ENCODE measurements around the gene PPP3R1. TPM values are rescaled to one million over a fixed set of nuclear protein-coding genes. Genes with fewer than 3 reads are reported as not detected.

Gene PPP3R1
- total and polyA plus RNA-seq, 4 donors = 2.4 to 42.5 (median 18.3) TPM

DNA sequence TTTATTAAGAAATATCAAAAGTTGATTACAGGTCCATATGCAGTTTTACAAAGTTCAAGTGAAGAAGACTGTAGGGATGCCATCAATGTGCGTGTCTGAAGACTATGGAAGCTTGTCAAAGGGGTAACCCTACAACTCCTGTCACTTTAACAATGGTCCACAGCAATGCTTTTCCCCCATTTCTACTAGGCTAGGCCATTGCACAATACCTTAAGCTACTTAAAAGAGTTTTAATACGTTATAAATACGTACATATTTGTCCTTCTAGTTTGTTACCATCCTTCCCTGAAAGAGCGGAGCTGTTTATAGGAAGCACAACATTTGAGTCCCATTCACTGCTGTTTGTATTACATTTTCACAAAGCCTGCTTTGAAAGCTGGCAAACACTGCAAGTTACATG, 40.7 kb upstream of the PPP3R1 start:
- 89% methylated on average over 4 of the region's 4 CpGs for WGBS
- no peak for DNase-seq (ENCODE audit: low spot score)
- TF ChIP-seq SP1 (IDR thresholded peaks at IDR 0.05) (no peak), HNF4G (IDR thresholded peaks at IDR 0.05) (no peak), EGR1 (IDR thresholded peaks at IDR 0.05; ENCODE audit: low read depth in 2 of 2) (no peak), GABPA (IDR thresholded peaks at IDR 0.05 in 1 of 2, conservative IDR thresholded peaks at IDR 0.05 in 1 of 2) (no peak), RAD21 (IDR thresholded peaks at IDR 0.05) (no peak), HNF4A (conservative IDR thresholded peaks at IDR 0.05) (no peak), ZBTB33 (IDR thresholded peaks at IDR 0.05) (no peak), TAF1 (conservative IDR thresholded peaks at IDR 0.05) (no peak), CTCF (IDR thresholded peaks at IDR 0.05; ENCODE audit: low read depth, low read length, missing input control) (no peak), FOXA2 (IDR thresholded peaks at IDR 0.05) (no peak), NR2F2 (IDR thresholded peaks at IDR 0.05) (no peak), REST (IDR thresholded peaks at IDR 0.05) (no peak), FOXA1 (IDR thresholded peaks at IDR 0.05) (no peak), ATF3 (IDR thresholded peaks at IDR 0.05) (no peak), RXRA (IDR thresholded peaks at IDR 0.05) (no peak), JUND (IDR thresholded peaks at IDR 0.05) (no peak), YY1 (IDR thresholded peaks at IDR 0.05) (no peak)
- TF ChIP-seq, protein P1, sequence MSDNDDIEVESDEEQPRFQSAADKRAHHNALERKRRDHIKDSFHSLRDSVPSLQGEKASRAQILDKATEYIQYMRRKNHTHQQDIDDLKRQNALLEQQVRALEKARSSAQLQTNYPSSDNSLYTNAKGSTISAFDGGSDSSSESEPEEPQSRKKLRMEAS (IDR thresholded peaks at IDR 0.05) = no peak
- no peaks in the 10 kb centered on the region for H3K36me3 ChIP-seq (ENCODE audit: control insufficient read depth in 4 of 4, insufficient read depth in 3 of 4, low read depth in 1 of 4, low read length in 3 of 4)
- H3K9me3 ChIP-seq (ENCODE audit: control insufficient read depth in 4 of 4, low read length in 3 of 4) = no peaks in the 10 kb centered on the region
- no peaks in the 10 kb centered on the region for H3K27me3 ChIP-seq (ENCODE audit: control insufficient read depth in 4 of 4, insufficient read depth in 4 of 4, low read length in 3 of 4)
- no peaks in the 10 kb centered on the region for H3K4me1 ChIP-seq (ENCODE audit: control insufficient read depth in 4 of 4, insufficient read depth in 4 of 4, low read length in 3 of 4)
- no peak overlapping the region for H3K27ac ChIP-seq (ENCODE audit: low read depth in 1 of 2, low read length in 2 of 2)
- H3K4me3 ChIP-seq (ENCODE audit: low read depth in 1 of 3, low read length in 3 of 3) = no peak overlapping the region
- no peak overlapping the region for H3K9ac ChIP-seq (ENCODE audit: low read depth in 1 of 2, low read length in 2 of 2)
